GM18502 (cell line): ENCODE data around the gene ALG6.
"Not testable (repeated sequence)": the region's sequence is repeated elsewhere in the genome, so short reads cannot be mapped to it uniquely, and the experiment has no call there.

Experiments used
- ATAC-seq: cut with Tn5 transposase; IDR thresholded peaks from one replicate; pipeline ENCODE4 v1.9.1; 2021; ENCODE audit warnings: mild to moderate bottlenecking; ENCODE audit not compliant: unreplicated experiment, poor library complexity

The ALG6 gene

DNA sequence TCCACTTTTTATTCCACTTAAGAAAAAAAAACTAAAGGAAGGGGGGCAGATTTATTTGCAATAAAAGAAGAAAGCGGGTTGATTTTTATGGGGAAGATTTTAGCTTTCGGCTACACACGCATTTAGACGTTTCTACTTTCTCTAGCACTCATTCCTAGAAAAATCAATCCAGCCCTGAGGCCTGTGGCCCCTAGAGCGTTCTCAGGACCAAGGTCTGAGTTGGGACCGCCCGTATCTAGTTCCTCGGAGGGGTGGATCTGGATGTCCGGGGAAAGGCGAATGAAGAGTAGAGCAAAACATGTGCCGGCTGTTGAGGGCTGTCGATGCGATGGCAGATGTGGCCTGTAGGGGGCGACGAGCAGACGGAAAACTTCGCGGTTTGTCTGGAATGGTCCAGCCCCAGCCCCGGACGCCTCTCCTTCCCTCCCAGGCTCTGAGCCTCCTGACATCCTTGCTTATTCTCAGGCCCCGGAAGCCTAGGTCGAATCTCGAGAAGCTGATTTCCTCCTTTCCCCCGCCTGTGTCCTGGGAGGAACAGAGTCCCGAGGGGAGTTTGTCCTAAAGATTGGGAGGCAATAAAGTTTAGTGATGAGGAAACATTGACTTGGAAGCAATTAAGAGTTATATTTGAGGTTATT lies 39.9 kb upstream of the ALG6 start:
- peak; percentile 63 for ATAC-seq

DNA sequence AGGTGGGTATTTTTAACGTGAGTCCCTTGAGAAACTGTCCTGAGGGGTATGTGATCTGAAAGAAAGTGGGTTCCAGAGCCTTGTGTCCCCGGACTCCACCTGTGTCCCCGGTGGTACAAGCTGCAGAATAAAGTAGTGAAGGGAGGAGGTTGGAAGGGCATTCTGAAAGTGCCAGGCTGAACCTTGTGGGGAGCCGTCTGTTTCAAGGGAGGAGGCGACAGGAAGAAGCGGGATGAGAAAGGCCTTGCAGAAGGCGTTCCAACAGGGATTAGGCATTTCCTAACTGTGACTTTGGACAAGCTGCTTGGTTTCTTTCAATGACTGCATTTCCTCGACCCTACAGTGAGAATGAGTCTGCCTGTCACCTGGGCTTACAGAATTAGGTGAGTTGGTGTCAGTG lies 39.3 kb upstream of the ALG6 start:
- ATAC-seq = no peak

DNA sequence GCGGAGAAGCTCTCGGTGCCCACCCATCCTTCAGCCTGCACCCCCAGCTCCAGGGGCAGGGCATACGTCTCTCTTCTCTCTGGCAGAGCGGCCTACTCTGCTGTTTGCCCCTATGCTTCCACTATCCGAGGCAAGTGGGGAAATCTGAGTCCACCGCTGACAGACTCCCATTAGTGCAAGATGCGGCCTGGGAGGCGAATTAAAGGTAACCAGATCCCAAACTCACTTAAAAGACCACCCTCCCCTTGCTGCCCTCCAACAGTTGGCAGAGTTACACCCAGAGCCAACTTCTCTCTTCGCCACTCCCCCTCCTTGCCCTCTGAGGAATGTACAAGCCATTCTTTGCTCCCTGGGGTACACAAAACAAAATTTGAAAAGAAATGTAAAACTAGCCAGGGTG lies 38.6 kb upstream of the ALG6 start:
- no peak for ATAC-seq

DNA sequence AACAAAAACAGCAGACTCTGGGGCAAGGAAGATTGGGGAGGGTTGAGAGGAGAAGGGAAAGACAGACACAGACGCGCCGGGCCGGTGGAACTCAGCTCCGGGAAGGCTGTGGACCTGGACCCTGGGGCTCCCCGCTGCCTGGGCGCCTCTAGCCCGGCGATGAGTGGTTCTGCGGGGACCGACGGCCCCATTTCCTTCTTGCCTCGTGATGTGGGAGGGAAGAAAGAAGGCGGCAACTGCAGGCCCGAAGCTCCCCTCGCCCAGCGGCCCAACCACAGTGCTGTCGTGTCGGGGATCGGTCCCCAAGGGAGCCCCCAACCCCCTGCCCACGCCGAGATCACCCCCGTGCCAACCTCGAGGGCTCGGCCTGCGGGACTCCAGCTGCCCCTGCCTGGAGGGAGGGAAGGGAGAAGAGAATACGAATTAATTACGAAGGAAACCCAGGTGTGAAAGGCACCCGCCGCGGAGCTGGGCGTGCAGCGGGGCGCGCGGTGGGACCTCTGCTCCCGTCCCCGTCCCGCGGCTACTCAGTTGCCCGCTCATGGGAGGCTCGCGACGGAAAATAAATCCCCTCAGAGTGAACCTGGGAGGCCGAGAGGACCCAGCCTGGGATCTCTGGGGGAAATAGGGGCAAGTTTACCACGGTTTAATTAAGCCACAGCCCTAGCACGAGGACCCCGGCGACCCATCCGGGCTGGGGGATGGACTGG lies 37.7 kb upstream of the ALG6 start:
- ATAC-seq = no peak

GRCh38 chr1:63330331-63330916 lies 37.0 kb upstream of the ALG6 start:
- no peak for ATAC-seq

- ATAC-seq = no peak
Observed at GRCh38 chr1:63342402-63342801, 25.0 kb upstream of the ALG6 start.

DNA sequence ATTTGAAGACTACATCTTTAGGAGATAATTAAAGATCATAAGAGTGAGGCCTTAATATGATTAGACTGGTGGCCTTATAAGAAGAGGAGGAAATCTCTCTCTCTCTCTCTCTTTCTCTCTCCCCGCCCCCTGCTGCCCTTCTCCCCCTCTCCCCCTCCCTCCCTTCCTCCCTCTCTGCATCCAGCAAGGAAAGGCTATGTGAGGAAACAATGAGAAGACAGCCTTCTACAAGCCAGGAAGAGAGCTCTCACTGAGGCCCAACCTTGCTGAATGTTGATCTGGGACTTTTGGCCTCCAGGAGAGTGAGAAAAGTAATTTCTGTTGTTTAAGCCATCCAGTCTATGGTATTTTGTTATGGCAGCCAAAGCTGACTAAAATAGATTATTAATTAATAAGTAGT lies 23.5 kb upstream of the ALG6 start:
- ATAC-seq = no peak

DNA sequence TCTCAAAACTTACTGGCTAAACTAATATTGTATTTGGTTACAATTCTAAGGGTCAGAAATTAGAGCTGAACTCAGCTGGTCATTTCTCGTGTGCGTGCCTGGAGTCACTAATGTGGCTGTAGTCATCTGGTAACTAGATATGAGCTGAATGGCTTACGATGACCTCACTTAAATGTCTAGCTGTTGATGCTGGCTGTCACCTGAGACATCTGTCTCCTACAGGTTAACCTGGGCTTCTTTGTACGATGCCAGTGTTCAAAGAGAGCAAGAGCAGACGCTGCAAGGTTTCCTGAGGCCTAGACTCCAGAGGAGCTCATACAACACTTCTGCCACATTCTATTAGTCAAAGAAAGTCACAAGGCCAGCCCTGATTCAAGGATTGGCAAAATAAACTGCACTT lies 17.1 kb upstream of the ALG6 start:
- ATAC-seq = no peak

DNA sequence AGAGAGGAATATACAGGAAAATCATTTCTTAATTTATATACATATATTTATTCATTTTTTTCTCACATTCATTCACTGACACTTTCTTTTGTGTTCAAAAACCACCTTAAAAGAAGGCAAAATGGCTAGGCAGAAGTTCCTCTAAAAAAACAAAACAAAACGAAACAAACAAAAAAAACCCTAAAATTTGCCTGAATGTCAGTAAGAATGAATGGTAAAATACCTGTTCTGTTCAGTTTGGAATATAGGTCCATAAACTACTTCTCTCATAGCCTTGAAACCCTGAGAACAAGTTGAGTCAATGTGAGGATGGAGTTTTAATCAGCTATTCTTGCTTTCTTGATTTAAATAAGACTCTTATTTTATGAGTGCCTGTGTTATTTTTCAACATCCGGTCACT lies 14.7 kb upstream of the ALG6 start:
- no peak for ATAC-seq

DNA sequence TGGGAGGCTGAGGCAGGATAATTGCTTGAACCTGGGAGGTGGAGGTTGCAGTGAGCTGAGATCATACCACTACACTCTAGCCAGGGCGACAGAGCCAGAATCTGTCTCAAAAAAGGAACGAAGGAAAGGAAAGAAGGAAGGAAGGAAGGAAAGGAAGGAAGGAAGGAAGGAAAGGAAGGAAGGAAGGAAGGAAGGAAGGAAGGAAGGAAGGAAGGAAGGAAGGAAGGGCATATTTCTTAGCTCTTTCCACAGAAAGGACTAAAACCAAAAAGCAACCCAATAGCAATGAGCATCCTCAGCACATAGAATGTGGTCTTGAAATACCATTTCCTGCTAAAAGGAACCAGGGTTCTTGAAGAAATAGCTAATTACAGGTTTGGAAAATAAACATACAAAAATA lies 11.2 kb upstream of the ALG6 start:
- not testable (repeated sequence) for ATAC-seq

- ATAC-seq = no peak
Observed at GRCh38 chr1:63359561-63359960, 7.9 kb upstream of the ALG6 start.

- no peak for ATAC-seq
Observed at GRCh38 chr1:63362073-63362472, 5.4 kb upstream of the ALG6 start.

DNA sequence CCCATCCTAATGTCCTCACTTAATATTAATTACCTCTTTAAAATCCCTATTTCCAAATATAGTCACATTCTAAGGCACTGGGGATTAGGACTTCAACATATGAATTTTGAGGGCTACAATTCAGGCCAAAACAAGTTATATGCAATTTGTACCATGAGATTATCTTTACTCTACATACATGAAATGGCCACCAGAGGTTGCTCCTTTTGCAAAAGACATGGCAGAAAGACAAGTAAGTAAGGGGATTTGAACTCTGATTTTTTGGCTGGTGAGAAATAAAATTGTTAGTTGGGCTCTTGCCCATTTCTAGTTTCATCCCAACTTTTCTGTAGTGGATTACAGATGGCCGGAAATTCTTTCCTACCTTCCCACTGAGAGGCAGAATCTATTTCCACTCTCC lies 4.8 kb upstream of the ALG6 start:
- no peak for ATAC-seq

DNA sequence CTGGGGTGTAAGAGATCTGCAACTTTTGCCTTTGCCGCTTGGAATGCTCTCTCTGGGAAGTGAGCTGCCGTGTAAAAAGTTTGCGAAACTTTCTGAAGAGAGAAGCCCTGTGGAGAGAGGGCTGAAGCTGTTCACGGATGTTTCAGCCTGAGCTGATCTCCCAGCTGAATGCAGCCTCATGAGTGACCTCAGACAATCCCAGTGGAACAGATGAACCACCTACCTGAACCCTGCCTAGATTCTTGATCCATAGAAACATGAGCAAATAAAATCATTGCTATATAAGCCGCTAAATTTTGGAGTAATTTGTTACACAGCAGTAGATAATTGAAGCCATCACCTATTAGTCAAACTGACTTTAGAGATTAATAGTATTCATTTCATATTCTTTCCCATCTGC lies 4.4 kb upstream of the ALG6 start:
- ATAC-seq = no peak

- no peak for ATAC-seq
Observed at GRCh38 chr1:63366908-63367214, 566 bp upstream of the ALG6 start.

- ATAC-seq = peak; percentile 13
Observed at GRCh38 chr1:63368131-63368530, 704 bp downstream of the ALG6 start.

- ATAC-seq = no peak
Observed at GRCh38 chr1:63379583-63379982, 12.2 kb downstream of the ALG6 start.

DNA sequence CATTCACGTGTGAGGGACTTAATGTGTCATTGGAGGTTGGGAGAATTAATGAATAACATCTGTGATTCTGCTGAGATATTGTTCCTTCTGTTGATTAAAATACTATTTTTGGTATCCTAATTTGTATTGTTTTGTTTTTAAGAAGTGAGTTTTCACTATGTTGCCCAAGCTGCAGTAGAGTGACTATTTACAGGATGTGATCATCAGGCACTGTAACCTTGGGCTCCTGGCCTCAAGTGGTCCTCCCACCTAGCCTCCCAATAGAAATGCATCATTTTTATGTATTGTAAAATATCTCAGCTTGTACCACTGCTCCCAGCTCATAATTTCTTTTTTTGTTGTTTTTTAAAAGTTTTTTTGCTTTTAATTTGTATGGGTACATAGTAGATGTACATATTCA lies 14.3 kb downstream of the ALG6 start:
- ATAC-seq = no peak

- no peak for ATAC-seq
Observed at GRCh38 chr1:63401945-63402344, 34.5 kb downstream of the ALG6 start.

DNA sequence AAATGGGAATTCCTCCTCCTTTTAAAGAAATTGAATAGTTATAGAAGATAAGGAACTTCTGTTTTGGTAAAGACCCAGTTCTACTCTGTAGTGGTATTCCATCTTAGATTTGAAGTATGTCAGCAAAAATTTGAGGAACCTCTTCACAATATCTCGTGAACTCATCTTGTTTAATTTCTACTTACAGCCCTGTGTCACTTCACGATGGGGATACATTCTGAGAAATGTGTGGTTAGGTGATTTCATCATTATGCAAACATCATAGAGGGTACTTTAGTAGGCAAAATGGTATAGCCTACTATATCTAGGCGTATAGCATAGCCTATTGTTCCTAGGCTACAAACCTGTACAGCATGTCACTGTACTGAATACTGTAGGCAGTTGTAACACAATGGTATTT lies 36.0 kb downstream of the ALG6 start:
- no peak for ATAC-seq

GRCh38 chr1:63405021-63405420 lies 37.6 kb downstream of the ALG6 start:
- no peak for ATAC-seq

DNA sequence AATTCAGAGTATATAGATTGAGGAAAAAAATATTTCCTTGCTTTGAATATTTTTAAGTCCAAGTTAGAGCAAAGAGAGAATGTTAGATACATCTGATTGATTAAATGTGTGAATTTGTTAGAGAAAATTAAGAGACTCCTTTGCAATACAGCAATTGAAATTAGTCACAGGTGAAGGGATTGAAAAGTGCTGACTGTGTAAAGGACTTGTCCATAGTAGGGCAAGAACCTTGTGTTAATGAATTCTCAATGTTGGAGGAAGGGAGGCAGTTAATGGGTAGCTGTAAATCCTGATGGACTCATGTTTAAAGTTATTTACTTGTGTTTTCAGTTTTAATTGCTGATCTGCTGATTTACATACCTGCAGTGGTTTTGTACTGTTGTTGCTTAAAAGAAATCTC lies 38.6 kb downstream of the ALG6 start:
- ATAC-seq = no peak
